Left renal cortex interstitium (tissue), 4 donors: ENCODE results near the gene IFTAP. TPM values are rescaled to one million over a fixed set of nuclear protein-coding genes. Genes with fewer than 3 reads are reported as not detected.
"Not testable (repeated sequence)": the region's sequence is repeated elsewhere in the genome, so short reads cannot be mapped to it uniquely, and the experiment has no call there.

Experiments used
- DNase-seq, 4 donors: peaks; one replicate each; pipeline ENCODE4 v3.0.0-alpha.2; 2013; ENCODE audit warnings: low read depth in 4 of 4, low spot score in 2 of 4, missing footprints in 1 of 4
- polyA plus RNA-seq, 4 donors: library from polyadenylated mRNA; unstranded; fragments of 120-200 nt; gene quantifications; one replicate each; pipeline ENCODE4 v1.2.1, GENCODE V29; 2013; ENCODE audit not compliant: insufficient read length in 4 of 4

IFTAP gene
- polyA plus RNA-seq = 10 to 100 TPM; 47.0 to 63.6 (median 55.9) TPM

GRCh38 chr11:36594316-36594989 is at the start of gene IFTAP:
Gene IFTAP (plus strand): TSS chr11:36594502. CDS start chr11:36610104, 15,602 bp downstream.
- peak; percentile 70 to 96 (median 90) for DNase-seq

- no peak for DNase-seq
Measured at GRCh38 chr11:36550385-36551115, 43.8 kb upstream of the IFTAP start.

- DNase-seq = not testable (repeated sequence)
Measured at GRCh38 chr11:36557390-36557789, 36.9 kb upstream of the IFTAP start.

- DNase-seq = no peak
Measured at GRCh38 chr11:36557991-36558390, 36.3 kb upstream of the IFTAP start.

GRCh38 chr11:36558571-36559413 is 35.5 kb upstream of the IFTAP start:
- no peak for DNase-seq

GRCh38 chr11:36564376-36565030 is 29.8 kb upstream of the IFTAP start:
- DNase-seq = peak; percentile 37 to 75 (median 52)

- DNase-seq = no peak
Measured at GRCh38 chr11:36565031-36565610, 29.2 kb upstream of the IFTAP start.

GRCh38 chr11:36566407-36567053 is 27.8 kb upstream of the IFTAP start:
- DNase-seq = no peak

GRCh38 chr11:36567694-36568093 is 26.6 kb upstream of the IFTAP start, which contains the start of gene RAG1:
Gene RAG1 (plus strand): TSS chr11:36568007. CDS start chr11:36573305, 5,298 bp downstream.
- no peak for DNase-seq

- no peak for DNase-seq
Measured at GRCh38 chr11:36569095-36569494, 25.2 kb upstream of the IFTAP start.

- DNase-seq = no peak
Measured at GRCh38 chr11:36574486-36574885, 19.8 kb upstream of the IFTAP start.

GRCh38 chr11:36577373-36577772 is 16.9 kb upstream of the IFTAP start:
- DNase-seq = no peak

- no peak for DNase-seq
Measured at GRCh38 chr11:36577859-36578258, 16.4 kb upstream of the IFTAP start.

GRCh38 chr11:36578458-36578857 is 15.8 kb upstream of the IFTAP start:
- no peak for DNase-seq

GRCh38 chr11:36581536-36581935 is 12.8 kb upstream of the IFTAP start:
- DNase-seq = no peak

GRCh38 chr11:36583667-36584066 is 10.6 kb upstream of the IFTAP start:
- DNase-seq = no peak

GRCh38 chr11:36586543-36586942 is 7.8 kb upstream of the IFTAP start:
- DNase-seq = no peak

- no peak for DNase-seq
Measured at GRCh38 chr11:36588099-36588498, 6.2 kb upstream of the IFTAP start.

GRCh38 chr11:36590513-36590912 is 3.8 kb upstream of the IFTAP start:
- no peak for DNase-seq

GRCh38 chr11:36591433-36591832 is 2.9 kb upstream of the IFTAP start:
- no peak for DNase-seq
